ENCODE measurements around the gene SLC44A2. TPM values are rescaled to one million over a fixed set of nuclear protein-coding genes. Genes with fewer than 3 reads are reported as not detected.

The SLC44A2 gene
- total and polyA plus RNA-seq, 10 of the 15 experiments (the other 5 are each of a cell fraction or from before 2014, with no cell fraction given): 3.0 to 51.3 (median 26.8) TPM

DNA sequence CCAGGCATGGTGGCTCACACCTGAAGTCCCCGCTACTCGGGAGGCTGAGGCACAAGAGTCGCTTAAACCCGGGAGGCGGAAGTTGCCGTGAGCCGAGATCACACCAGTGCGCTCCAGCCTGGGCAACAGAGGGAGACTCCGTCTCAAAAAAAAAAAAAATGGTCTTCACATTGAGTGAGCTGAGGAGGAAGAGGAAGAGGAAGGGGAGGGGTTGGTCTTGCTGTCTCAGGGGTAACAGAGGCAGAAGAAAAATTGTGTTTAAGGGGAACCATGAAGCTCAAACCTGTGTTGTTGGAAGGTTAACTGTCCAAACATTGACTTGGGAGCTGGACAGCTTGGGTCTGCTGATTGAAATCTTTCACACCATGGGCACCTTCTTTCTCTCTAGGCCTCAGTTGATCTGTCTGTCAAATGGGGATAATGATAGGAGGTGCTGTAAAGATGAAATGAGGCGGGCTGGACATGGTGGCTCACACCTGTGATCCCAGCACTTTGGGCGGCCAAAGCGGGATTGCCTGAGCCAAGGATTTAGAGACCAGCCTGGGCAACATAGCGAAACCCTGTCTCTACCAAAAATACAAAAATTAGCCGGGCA is 9.8 kb upstream of the SLC44A2 start (continued):
- TF ChIP-seq POLR2A (IDR thresholded peaks at IDR 0.05; ENCODE audit: low read depth, low read length): no peak
- TF ChIP-seq EGR1 (IDR thresholded peaks at IDR 0.05; ENCODE audit: borderline replicate concordance in 1 of 2, low read depth in 2 of 2, low read length in 2 of 2): no peak
- TF ChIP-seq TCF3 (IDR thresholded peaks at IDR 0.05; ENCODE audit: borderline replicate concordance, insufficient read depth, low read depth, low read length): no peak
- no peak for TF ChIP-seq SKIL (IDR thresholded peaks at IDR 0.05; ENCODE audit: low read depth, poor library complexity, severe bottlenecking)
- no peak for TF ChIP-seq SRF (IDR thresholded peaks at IDR 0.05; ENCODE audit: low read depth in 2 of 2, low read length in 2 of 2)
- no peak for TF ChIP-seq RBBP5 (conservative IDR thresholded peaks at IDR 0.05)
- TF ChIP-seq NFYA (IDR thresholded peaks at IDR 0.05; ENCODE audit: borderline replicate concordance, low read depth, low read length): no peak
- no peak for TF ChIP-seq POU2F2 (IDR thresholded peaks at IDR 0.05; ENCODE audit: borderline replicate concordance, low read depth, low read length)

GRCh38 chr19:10617409-10618121 is 7.8 kb upstream of the SLC44A2 start:
- ChIA-PET CTCF (interaction anchor here (1.0 to 1.8 kb wide), 4 partner anchors 27 to 82 kb away, joined by 3 to 7 read pairs (median 4); no protein-coding TSS in a partner anchor), POLR2A (interaction anchor here (1.2 kb wide), 2 partner anchors 12 to 25 kb away, joined by 3 to 4 read pairs; no protein-coding TSS in a partner anchor), RAD21 (ENCODE audit: unreplicated experiment) (no interaction called here), SMC1A (ENCODE audit: uncharacterized antibody, unreplicated experiment) (interaction anchor here (1.4 kb wide), 1 partner anchor 24 kb away, joined by 4 read pairs; no protein-coding TSS in a partner anchor)
- Histone ChIP-seq H3K27ac (ENCODE audit: control insufficient read depth, insufficient read depth) (no peak overlapping the region), H3K4me3 (no peak overlapping the region), H3K27me3 (replicated peaks in 1 of 2; ENCODE audit: control insufficient read depth in 2 of 2, insufficient read depth in 2 of 2, low read length in 1 of 2) (no peaks in the 10 kb centered on the region), H3K79me2 (ENCODE audit: control insufficient read depth, insufficient read depth, low read length) (no peaks in the 10 kb centered on the region; the same call in 1 of the 2 replicates), H3K4me2 (ENCODE audit: control insufficient read depth, insufficient read depth) (no peak overlapping the region), H3K36me3 (ENCODE audit: control insufficient read depth in 2 of 2, insufficient read depth in 2 of 2, low read length in 1 of 2) (peaks cover 0 to 2% of the 10 kb centered on the region in 2 experiments; a peak in 2 of 4 replicates), H3K9ac (ENCODE audit: control insufficient read depth, insufficient read depth, low read length) (no peak overlapping the region), H3K9me3 (replicated peaks; ENCODE audit: control insufficient read depth, insufficient read depth, low read length) (no peaks in the 10 kb centered on the region), H3K4me1 (ENCODE audit: control insufficient read depth, insufficient read depth, low read length) (no peaks in the 10 kb centered on the region), H4K20me1 (ENCODE audit: control insufficient read depth, insufficient read depth) (no peaks in the 10 kb centered on the region), H2AFZ (ENCODE audit: control insufficient read depth, low read depth, low read length) (no peak overlapping the region)
- ATAC-seq: no peak
- TF ChIP-seq NRF1 (conservative IDR thresholded peaks at IDR 0.05; ENCODE audit: low read depth, low read length): no peak
- TF ChIP-seq SKIL (IDR thresholded peaks at IDR 0.05; ENCODE audit: low read depth, poor library complexity, severe bottlenecking): no peak
- TF ChIP-seq ZNF207 (IDR thresholded peaks at IDR 0.05; ENCODE audit: borderline replicate concordance): no peak
- TF ChIP-seq FOS (IDR thresholded peaks at IDR 0.05; ENCODE audit: borderline replicate concordance, extremely low read depth, insufficient read length): no peak
- no peak for TF ChIP-seq CBX5 (IDR thresholded peaks at IDR 0.05; ENCODE audit: low read depth)
- TF ChIP-seq POLR2A (IDR thresholded peaks at IDR 0.05; ENCODE audit: low read depth, low read length): no peak
- TF ChIP-seq NKRF (conservative IDR thresholded peaks at IDR 0.05): no peak
- intact Hi-C loops (cut with micrococcal nuclease; ENCODE audit: unreplicated experiment) (no loop called here), in situ Hi-C loops (cut with MboI) (no loop called here)
- BruUV-seq (replicated peaks): no TSS peak
- FAIRE-seq: no peak
- 91% methylated on average over 15 of the region's 15 CpGs for WGBS (ENCODE audit: insufficient coverage, insufficient replicate concordance, low lambda C conversion rate, missing lambda C conversion rate)
- no peak for DNase-seq (ENCODE audit: low read depth, low spot score)
